T-helper 2 cell (primary cell): Measurements from ENCODE around the gene DUSP15.
A peak's percentile ranks its signal among the peaks of the same experiment; 100 is the strongest.

Experiments
- DNase-seq, 5 experiments: peaks; one replicate each; pipeline versions ENCODE4 v3.0.0 to v3.0.0-alpha.2; 2012 to 2022

The DUSP15 gene

DNA sequence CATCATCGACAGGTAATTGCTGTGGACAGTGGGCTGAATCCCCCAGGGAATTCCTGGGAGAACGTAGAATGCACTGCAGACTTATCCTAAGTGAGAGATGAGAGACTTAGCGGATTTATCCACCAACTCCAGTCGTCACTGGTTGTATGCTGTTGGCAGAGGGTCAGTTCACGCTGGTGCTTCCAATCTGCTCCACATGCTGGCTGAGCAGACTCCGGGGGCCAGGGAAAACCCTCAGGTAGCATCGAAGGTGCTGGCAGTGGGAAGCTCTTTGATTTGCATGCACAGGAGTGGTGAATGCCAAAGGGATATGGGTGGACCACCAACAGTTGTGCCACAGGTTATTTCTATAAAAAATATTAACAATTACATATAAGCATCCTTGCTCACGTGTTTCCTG lies 20.3 kb upstream of the DUSP15 start:
- no peak for DNase-seq

DNA sequence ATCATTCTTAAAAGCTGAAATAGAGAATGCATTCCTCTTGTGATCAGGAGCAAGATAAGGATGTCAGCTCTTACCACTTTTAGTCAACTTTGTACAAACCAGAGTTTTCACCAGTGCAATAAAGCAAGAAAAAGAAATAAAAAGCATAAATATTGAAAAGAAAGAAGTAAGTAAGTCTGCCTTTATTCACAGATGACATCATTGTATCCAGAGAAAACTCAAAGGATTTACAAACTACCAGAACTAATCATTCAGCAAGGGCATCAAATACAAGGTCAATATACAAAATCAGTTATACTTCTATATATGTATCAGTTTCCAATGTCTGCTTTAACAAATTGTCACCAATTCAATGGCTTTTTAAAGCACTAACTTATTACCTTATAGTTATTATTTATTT lies 13.5 kb upstream of the DUSP15 start:
- DNase-seq, result no peak

DNA sequence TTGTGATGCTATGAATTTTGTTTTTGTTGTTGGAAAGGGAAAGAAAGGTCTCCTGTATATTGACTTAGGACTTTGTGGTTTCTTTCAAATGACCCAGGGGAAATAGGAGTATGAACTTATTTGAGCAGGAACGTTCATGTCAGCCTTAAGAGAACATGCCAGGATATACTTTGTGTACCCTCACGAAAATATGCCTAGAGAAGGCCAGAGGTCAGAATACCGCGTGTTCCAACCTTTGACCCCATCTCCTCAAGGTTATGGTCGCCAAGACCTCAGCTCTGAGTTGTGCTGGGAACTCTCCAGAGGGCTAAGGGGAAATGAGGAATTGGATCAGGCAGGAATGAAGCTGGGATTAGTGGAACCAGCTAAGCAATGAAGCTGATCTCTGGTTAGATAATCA lies 11.6 kb upstream of the DUSP15 start:
- no peak for DNase-seq

DNA sequence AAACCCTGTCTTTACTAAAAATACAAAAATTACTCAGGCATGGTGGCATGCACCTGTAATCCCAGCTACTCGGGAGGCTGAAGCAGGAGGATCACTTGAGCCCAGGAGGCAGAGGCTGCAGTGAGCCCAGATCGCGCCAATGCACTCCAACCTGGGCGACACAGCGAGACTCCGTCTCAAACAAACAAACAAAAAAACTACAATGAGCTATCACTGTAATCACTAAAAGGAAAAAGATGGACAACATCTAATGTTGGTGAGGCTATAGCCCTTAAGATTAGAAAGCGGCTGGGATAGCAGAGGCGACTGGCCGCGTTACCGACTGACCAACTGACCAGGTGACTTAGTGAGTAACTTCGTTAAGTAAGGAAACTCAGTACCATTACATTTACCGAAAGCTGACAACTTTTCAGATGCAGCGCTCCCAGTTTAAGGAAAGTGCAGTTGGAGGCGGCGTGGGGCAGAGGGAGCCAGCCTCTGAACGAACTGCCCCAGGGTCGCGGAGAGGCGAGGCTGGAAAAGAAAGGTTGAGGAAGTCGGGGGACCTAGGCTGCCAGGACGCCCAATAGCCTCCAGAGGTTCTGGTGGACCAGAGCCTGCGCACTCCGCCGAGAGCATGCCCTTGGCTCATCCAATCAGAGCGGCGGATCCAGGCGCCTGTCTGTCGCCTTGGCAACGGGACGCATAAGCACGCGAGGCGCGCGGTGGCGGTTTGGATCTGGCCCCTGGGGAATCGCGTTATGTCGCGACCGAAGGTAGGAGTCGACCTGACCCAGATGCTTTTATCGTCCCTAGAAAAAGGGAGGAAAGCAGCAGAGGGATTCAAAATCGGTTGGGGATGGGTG lies 9.0 kb upstream of the DUSP15 start:
- peak; percentile 38 to 81 (median 69) for DNase-seq

DNA sequence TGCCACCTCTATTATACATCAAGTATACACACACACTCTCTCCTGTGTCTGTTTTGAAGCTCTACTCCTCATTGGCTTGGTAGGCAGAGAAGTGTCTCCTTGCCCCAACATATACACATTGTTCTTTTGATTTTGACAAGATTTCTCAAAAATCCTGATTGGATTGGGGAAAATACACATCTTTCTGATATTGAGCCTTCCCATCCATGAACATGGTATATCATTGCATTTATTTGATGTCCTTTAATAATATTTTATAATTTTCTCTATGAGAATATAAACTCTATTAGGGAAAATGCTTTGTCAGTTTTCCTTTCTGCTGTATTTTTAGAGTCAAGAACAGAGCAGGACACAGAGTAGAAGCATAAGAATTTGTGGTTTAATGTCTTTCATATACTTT lies 7.4 kb upstream of the DUSP15 start:
- no peak for DNase-seq

DNA sequence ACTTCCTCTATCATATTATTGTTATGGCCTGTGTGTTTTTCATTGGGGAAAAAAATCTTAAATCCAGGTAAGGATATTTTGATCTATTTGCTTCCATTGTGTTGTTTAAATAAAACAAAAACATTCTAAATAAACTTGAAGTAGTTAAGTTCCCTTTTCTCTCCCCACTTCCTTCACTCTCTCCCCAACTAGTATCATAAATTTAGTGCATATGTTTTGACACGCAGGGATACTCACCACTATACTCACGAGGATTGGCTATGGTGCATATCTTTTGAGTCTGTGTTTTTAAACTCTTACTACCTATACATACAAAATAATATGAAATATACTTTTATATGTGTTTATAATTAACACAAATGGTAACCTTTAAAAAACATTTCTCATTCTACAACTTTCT lies 5.3 kb upstream of the DUSP15 start:
- DNase-seq, result no peak

DNA sequence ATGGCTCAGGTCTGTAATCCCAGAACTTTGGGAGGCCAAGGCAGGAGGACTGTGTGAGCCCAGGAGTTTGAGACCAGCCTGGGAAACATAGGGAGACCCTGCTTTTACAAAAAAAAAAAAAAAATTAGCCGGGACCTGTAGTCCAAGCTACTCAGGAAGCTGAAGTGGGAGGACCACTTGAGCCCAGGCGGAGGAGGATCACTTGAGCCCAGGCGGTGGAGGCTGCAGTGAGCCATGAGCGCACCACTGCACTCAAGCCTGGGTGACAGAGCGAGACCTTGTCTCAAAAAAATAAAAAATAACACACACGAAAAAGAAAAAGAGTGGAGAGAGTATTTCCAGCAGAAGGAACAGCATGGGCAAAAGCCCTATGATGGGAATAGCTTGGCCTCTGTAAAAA lies 2.1 kb upstream of the DUSP15 start:
- DNase-seq, result no peak

DNA sequence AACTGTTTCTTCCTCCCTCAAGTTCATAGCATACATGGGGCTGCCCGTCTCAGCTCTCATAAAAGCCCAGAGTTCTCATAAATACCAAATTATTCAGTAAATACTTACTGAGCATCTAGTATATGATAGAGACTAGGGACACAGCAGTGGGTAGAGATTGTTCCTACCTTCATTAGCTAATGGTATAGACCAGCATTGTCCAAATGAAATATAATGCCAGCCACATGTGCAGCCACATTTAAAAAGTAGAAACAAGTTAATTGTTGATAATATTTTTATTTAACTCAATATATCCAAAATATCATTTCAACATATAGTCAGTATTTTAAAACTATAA lies 1.3 kb upstream of the DUSP15 start:
- DNase-seq, result no peak

DNA sequence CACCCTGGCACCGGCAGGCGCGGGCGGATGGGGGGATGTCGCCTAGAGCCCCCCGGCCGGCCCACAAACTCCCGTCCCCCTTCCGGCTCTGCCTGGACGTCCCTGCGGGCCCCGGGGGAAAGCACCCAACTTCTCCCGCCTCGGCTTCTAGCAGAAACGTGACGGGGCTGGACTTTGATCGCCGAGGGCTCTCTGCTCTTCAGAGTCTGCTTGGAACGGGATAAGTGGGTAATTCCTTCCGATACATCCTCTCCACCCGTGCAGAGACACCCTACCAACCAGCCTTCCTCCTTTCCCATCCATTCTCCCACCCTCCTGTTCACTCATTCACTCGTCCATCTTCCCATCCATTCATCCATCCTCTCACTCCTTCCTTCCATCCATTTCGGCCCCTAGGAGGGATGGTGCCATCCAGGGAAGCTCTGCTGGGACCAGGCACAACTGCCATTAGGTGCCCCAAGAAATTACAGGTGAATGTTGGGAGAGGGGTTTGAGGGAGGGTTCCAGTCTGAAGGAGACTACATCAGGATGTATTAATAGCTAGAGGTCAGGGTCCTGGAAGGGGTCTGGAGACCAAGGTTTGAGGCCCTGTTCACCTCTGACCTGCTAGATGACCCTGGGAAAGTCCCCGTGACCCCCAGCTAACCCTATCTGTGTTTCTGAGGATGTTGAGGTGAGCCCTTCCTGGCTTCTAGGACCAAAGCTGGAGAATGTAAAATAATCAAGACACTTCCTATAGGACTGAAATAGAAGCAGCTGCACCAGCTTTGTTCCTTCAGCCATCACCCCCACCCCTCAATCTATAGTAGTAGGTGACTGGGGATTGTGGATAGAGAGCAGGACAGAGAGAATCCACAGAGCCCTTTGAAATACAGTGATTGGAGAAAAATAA lies 645 bp upstream of the DUSP15 start:
- no peak for DNase-seq

DNA sequence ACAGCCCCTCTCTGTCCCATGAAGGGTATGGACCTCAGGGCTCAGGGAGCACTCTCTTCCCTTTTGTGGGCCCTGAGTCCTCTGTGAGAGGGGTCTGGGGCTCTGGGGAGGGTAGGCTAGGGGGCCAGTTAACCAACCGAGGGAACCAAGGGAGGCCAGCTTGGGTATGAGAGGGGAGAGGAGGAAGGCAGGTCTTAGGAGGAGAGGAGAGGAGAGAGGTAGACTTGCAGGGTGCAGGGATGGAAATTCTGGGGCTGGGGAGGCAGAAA lies 720 bp downstream of the DUSP15 start:
- no peak for DNase-seq

DNA sequence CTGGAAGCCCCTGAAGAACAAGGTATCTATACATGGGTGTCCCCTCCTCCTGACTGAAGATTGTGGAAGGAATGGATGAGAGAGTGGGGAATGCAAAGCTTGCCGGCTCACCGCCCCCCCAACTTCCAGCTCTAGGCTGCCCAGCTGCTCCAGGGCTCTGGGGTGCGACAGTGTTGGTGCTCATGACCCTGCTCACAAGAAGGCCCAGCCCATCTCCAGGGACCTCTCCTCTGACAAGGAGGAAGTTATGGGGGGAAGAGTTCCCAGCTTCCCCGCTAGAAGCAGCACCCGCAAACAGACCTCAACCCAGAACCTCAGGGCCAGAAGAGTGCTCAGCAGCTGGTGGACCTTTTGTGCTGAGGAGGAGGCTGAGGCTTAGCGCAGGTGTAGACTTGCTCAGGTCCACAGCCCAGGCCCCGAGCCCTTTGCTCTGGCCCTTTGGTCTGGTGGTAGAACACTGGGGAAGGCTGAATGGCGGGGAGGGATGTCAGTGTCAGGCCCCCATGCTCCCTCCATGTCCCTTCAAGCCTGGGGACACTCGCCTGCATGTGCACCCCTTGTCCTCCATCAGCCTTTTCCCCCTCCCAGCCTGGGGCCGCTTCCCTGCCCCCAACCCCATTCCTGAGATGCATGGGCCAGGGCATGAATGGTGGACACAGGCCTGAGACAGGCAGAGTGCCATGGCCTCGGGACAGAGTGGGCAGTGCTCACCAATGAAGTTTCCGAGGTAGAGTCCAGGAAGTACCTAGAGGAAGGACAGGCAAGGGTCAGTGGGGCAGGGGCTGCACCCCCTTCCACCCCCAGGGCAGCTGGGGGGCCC lies 1.3 kb downstream of the DUSP15 start:
- DNase-seq, result no peak

DNA sequence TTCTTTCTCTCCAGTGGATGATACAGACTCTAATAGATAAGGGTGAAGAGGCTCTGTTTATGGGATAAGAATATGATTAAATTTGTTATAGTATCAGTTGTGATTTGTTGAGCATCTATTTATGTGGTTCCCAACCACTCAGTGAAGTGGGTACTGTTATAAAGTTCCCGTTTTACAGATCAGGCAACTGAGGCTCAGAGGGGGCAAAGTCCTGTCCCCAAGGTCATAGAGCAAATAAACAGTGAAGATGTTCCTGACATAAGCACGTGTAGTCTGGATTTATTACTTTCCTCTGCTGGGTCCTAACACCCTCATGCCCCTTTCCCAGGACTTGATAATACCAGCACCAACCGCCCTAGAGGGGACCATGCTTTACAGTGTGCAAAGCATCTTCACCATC lies 4.1 kb downstream of the DUSP15 start:
- DNase-seq, result no peak

DNA sequence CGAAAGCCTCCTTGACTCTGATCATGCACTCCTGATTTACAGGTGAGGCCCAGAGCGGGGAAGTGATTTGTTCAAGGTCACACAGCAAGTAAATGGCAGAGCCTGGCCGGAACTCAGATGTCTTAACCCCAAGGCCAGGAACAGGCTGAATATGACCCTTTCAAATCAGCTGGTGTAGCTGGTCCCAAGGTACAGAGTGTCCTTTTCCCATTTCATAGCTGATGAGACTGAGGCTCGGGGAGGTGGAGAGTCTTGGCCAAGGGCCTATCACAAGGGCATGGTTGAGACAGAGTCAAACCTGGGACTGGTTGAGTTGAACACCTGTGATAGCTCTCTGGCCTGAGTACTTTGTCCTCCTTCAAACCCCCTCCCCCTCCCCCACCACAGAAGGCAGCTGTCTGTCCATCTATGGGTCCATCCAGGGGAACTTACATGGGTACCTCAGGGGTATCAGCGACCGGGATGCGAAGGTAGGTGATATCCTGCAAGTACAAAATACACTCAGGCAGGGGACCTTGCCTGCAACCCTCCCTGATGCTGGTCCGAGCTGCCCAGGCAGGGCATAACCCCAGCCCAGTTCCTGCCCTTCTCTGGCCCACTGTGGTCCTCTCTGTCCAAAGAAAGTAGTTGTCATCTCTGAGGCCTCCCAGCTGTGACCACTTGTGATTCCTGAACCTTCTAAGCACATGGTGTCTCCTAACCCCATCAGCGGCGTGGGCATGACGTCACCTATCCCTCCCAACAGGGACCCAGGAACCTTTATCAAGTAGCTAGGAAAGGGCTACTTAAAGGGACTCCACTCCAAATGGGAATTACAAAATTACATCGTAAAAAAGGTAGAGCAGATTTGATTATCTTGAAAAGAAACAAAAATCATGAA lies 5.6 kb downstream of the DUSP15 start:
- no peak for DNase-seq

DNA sequence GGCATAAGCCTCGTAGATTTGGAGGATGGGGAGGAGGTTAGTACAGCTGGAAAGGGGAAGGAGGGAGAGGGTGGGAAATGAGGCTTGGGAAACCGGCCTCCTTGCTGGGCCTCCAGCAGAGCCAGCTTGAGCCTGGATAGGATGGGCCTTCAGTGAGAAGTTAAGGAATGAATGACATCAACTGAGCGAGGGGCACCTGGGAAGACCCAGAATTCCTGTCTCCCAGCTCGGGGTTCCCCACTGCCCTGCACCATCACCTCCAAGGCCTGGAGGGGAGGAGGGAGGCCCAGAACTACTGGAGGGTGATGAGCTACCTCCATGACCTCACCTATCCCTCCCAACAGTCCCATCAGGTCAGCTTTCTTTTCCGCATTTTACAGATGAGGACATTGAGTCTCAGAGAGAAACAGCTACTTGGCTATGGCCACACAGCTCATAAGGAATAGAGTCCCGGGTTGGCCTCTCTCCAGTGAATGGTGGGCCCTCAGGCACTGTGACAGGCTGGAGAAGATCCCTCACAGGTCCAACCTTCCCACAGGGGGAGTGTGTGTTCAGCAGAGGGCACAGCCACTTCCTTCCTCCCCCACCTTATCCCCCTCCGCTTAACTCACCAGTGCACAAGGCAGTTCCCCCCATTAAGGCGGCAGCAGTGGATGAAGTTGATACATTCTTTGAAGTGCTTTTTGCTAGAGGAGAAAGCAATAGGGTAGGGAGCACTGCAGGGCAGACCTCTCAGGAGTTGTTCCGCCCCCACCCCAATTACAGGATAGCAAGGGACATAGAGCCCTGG lies 6.8 kb downstream of the DUSP15 start:
- DNase-seq, result no peak

DNA sequence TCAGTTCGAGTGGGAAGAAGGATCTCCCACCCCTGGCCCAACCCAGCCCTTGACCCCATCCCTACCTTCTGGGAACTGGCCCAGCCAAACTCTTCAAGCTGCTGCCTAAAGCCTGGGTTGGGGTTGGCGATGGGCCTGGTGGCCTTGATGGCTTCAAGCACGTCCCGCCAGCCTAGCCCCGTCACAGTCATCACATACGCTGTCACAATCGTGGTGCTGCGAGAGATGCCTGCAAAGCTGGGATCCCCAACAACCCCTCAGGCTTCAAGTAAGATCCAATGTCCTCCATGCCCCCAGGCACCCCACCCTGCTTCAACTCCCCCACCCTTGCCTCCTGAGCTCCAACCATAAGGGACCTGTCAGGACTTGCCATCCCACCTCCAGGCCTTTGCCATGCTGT lies 7.8 kb downstream of the DUSP15 start:
- no peak for DNase-seq

DNA sequence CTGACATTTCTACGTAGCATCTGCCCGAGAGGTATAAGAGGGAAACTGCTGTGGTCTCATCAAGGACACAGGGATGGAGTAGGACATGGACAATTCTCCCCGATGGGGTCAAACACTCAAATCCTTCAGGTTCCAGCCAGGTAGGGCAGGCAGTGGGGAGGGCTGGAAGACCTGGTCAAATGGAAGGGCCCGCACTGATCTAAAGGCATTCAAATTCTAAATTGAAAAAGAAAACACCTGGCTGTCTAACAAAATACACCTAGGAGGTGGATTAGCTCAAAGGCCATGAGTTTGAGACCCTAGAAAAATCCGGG lies 8.2 kb downstream of the DUSP15 start:
- no peak for DNase-seq

DNA sequence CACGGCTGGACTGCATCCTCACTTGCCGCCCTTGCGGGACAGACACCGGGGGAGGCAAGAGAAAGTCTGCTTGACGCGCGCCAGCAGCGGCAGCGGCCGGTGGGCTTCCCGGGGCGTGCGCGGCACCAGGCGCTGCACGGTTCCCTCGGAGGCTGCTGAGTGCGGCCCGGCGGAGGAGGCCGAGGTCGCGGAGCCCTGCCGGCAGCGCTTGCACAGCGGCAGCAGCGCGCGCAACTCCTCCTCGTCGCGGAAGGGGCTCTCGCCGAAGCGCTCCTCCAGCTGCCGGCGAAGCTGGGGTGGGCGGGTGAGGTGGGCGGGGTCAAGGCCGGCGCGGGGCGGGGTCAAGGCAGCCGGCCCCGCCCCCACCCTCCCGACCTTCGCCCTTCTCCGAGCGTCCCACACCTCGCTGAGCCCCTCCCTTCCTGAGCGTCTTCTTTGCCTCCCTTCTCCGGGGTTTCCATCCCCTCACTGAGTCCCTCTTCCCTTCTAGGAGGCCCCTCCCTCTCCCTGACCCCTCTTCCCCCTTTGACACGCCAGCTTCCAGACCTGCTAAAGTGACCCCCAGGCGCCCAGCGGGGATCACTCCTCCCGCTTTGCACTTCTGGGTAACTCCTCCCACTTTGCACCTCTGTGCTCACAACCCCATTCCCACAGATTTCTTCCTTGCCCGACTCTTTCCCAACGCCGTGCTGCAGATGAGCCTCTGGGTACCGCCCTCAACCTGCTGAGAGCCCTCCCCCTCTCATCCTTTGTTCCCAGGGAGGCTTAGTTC lies 8.8 kb downstream of the DUSP15 start:
- peak; percentile 38 to 82 (median 59) for DNase-seq

DNA sequence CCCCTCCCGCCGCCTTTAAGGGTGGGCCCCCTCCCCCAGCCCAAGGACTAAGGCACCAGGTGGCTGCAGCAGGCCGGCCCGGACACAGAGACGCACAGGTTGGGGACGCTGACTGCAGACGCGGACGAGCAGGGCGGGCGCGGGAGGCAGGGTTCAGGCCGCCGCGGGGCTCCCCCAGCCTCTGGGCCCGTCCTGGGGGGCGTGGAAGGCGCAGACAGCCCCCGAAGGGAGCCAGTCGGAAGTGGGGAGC lies 9.3 kb downstream of the DUSP15 start:
- DNase-seq, result no peak

DNA sequence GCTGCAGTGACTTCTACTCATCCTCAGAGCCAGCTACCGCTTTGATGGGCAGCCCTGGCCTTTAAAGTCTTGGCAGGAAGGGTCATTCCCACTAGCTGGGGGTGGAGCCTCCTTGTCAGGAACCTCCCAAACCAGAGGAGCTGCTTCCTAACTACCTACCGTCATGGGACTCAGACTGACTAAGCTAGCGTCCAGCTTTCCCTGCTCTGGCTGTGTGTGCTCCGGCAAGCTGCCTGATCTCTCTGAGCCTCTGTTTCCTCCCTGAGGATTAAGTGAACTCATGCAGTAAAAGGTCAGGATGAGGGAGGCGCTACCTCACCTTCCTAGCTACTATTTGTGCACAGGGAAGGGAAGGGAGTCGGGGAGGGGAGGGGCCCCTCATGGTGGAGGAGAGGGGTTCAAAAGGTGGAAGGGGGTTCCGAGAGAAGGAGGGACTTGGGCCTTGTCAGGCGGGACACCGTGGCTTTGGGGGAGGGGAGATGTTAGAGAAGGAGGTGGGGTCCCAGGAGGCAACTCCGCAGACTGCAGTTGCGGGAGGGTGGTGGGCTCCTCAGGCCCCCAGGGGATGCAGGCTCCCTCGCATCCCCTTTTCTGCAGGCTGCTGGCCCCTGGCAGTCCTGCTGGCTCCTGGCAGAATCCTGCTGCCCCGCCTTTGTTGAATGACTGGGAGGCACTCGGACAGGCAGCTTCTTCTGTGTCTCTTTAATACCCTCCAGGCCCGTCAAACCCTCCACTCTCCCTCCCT lies 9.8 kb downstream of the DUSP15 start:
- no peak for DNase-seq

DNA sequence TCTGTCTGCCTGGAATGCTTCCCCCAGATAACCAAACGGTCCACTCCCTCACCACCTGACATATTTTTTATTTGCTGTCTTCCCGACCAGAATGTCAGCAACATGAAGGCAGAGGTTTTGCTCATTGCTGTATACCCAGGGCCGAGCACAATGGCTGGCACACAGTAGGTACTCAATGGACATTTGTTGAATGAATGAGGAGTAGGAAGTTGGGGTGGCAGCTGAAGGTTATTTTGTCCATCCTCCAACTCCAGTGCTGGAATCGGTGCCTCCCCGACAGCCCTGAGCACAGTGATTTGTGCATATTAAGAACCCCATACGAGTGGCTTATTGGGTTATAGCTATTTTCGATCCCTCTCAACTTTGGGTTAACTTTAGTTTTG lies 10.3 kb downstream of the DUSP15 start:
- DNase-seq, result no peak
